ENCODE results near the gene OTOA. TPM values are rescaled to one million over a fixed set of nuclear protein-coding genes. Genes with fewer than 3 reads are reported as not detected.

The OTOA gene
- total and polyA plus RNA-seq, 2 of the 13 experiments (the other 11 are each of a cell fraction or from before 2014, with no cell fraction given): 0.05 to 0.15 TPM

DNA sequence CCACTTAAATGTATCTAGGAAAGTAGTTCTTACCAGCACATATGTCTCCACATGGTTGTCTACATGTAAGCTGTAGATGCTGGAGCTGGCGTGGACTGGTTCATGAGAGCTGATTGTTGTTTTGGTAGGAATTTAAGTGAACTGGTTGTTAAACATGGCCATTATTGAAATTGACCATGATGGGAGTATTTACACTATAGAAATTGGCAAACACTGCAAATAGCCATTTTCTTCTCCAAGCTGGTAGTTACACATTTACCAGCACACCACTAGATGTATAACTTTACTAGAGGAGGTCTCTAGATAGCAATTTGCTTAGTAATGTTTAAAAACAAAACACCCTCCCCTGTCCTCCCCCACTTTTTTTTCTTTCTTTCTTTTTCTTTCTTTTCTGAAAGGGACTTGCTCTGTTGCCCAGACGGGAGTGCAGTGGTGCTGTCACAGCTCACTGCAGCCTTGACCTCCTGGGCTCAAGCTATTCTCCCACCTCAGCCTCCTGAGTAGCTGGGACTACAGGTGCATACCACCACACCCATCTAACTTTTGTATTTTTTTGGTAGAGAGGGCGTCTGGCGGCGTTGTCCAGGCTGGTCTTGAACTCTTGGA, 35.5 kb upstream of the OTOA start (continued):
- TF ChIP-seq, protein P1, sequence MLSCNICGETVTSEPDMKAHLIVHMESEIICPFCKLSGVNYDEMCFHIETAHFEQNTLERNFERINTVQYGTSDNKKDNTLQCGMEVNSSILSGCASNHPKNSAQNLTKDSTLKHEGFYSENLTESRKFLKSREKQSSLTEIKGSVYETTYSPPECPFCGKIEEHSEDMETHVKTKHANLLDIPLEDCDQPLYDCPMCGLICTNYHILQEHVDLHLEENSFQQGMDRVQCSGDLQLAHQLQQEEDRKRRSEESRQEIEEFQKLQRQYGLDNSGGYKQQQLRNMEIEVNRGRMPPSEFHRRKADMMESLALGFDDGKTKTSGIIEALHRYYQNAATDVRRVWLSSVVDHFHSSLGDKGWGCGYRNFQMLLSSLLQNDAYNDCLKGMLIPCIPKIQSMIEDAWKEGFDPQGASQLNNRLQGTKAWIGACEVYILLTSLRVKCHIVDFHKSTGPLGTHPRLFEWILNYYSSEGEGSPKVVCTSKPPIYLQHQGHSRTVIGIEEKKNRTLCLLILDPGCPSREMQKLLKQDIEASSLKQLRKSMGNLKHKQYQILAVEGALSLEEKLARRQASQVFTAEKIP (CRISPR knock-in tag; IDR thresholded peaks at IDR 0.05; ENCODE audit: borderline replicate concordance): no peak
- TF ChIP-seq ZNF788 (CRISPR knock-in tag; IDR thresholded peaks at IDR 0.05; ENCODE audit: borderline replicate concordance): peak; percentile 55; the same call in 1 of the 2 replicates
- TF ChIP-seq MAFK (conservative IDR thresholded peaks at IDR 0.05 in 1 of 2, IDR thresholded peaks at IDR 0.05 in 1 of 2; ENCODE audit: low read length in 2 of 2): peak; percentile 37 to 49
- TF ChIP-seq EP300 (IDR thresholded peaks at IDR 0.05; ENCODE audit: low read depth in 2 of 2, low read length in 2 of 2): peak in 1 of 2 experiments; percentile 44; a peak in 1 of 4 replicates
- TF ChIP-seq EP300 (CRISPR knock-in tag; IDR thresholded peaks at IDR 0.05; ENCODE audit: borderline replicate concordance): no peak
- no peak for TF ChIP-seq ZNF441 (CRISPR knock-in tag; IDR thresholded peaks at IDR 0.05; ENCODE audit: borderline replicate concordance)
- TF ChIP-seq, protein P2, sequence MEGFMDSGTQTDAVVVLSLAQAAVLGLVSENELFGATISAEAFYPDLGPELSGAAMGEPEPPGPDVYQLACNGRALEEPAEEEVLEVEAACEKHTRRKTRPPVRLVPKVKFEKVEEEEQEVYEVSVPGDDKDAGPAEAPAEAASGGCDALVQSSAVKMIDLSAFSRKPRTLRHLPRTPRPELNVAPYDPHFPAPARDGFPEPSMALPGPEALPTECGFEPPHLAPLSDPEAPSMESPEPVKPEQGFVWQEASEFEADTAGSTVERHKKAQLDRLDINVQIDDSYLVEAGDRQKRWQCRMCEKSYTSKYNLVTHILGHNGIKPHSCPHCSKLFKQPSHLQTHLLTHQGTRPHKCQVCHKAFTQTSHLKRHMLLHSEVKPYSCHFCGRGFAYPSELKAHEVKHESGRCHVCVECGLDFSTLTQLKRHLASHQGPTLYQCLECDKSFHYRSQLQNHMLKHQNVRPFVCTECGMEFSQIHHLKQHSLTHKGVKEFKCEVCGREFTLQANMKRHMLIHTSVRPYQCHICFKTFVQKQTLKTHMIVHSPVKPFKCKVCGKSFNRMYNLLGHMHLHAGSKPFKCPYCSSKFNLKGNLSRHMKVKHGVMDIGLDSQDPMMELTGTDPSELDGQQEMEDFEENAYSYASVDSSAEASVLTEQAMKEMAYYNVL (CRISPR knock-in tag; IDR thresholded peaks at IDR 0.05; ENCODE audit: borderline replicate concordance): peak; percentile 93
- TF ChIP-seq ZNF644 (CRISPR knock-in tag; IDR thresholded peaks at IDR 0.05; ENCODE audit: low read depth): peak; percentile 11; the same call in 1 of the 2 replicates
- peak; percentile 68 for TF ChIP-seq SAP130 (CRISPR knock-in tag; IDR thresholded peaks at IDR 0.05; ENCODE audit: low read depth)
- TF ChIP-seq MAFF (IDR thresholded peaks at IDR 0.05; ENCODE audit: low read depth, low read length): peak; percentile 53; the same call in 1 of the 2 replicates
- TF ChIP-seq, protein P3, sequence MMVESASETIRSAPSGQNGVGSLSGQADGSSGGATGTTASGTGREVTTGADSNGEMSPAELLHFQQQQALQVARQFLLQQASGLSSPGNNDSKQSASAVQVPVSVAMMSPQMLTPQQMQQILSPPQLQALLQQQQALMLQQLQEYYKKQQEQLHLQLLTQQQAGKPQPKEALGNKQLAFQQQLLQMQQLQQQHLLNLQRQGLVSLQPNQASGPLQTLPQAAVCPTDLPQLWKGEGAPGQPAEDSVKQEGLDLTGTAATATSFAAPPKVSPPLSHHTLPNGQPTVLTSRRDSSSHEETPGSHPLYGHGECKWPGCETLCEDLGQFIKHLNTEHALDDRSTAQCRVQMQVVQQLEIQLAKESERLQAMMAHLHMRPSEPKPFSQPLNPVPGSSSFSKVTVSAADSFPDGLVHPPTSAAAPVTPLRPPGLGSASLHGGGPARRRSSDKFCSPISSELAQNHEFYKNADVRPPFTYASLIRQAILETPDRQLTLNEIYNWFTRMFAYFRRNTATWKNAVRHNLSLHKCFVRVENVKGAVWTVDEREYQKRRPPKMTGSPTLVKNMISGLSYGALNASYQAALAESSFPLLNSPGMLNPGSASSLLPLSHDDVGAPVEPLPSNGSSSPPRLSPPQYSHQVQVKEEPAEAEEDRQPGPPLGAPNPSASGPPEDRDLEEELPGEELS (CRISPR knock-in tag; IDR thresholded peaks at IDR 0.05): peak; percentile 37; the same call in 1 of the 2 replicates
- 0 out of 2 replicates have a peak, but pooled peaks have one; percentile 52 for TF ChIP-seq PHF21A (CRISPR knock-in tag; IDR thresholded peaks at IDR 0.05)
- TF ChIP-seq TBL1XR1 (IDR thresholded peaks at IDR 0.05; ENCODE audit: borderline replicate concordance, low read length, partially characterized antibody): peak; percentile 16
- TF ChIP-seq, protein P4, sequence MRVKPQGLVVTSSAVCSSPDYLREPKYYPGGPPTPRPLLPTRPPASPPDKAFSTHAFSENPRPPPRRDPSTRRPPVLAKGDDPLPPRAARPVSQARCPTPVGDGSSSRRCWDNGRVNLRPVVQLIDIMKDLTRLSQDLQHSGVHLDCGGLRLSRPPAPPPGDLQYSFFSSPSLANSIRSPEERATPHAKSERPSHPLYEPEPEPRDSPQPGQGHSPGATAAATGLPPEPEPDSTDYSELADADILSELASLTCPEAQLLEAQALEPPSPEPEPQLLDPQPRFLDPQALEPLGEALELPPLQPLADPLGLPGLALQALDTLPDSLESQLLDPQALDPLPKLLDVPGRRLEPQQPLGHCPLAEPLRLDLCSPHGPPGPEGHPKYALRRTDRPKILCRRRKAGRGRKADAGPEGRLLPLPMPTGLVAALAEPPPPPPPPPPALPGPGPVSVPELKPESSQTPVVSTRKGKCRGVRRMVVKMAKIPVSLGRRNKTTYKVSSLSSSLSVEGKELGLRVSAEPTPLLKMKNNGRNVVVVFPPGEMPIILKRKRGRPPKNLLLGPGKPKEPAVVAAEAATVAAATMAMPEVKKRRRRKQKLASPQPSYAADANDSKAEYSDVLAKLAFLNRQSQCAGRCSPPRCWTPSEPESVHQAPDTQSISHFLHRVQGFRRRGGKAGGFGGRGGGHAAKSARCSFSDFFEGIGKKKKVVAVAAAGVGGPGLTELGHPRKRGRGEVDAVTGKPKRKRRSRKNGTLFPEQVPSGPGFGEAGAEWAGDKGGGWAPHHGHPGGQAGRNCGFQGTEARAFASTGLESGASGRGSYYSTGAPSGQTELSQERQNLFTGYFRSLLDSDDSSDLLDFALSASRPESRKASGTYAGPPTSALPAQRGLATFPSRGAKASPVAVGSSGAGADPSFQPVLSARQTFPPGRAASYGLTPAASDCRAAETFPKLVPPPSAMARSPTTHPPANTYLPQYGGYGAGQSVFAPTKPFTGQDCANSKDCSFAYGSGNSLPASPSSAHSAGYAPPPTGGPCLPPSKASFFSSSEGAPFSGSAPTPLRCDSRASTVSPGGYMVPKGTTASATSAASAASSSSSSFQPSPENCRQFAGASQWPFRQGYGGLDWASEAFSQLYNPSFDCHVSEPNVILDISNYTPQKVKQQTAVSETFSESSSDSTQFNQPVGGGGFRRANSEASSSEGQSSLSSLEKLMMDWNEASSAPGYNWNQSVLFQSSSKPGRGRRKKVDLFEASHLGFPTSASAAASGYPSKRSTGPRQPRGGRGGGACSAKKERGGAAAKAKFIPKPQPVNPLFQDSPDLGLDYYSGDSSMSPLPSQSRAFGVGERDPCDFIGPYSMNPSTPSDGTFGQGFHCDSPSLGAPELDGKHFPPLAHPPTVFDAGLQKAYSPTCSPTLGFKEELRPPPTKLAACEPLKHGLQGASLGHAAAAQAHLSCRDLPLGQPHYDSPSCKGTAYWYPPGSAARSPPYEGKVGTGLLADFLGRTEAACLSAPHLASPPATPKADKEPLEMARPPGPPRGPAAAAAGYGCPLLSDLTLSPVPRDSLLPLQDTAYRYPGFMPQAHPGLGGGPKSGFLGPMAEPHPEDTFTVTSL (CRISPR knock-in tag; IDR thresholded peaks at IDR 0.05; ENCODE audit: borderline replicate concordance): peak; percentile 38; the same call in 1 of the 2 replicates
- peak; percentile 16; the same call in 1 of the 2 replicates for TF ChIP-seq SIX1 (CRISPR knock-in tag; IDR thresholded peaks at IDR 0.05; ENCODE audit: borderline replicate concordance)
